NCI-H2227 (cell line): ENCODE results near the gene HAO1.
"Not testable (repeated sequence)": the region's sequence is repeated elsewhere in the genome, so short reads cannot be mapped to it uniquely, and the experiment has no call there.

Experiments used
- DNase-seq: peaks from one replicate; lab custom pipeline; 2025; ENCODE audit not compliant: unreplicated experiment; lab: John Stamatoyannopoulos, UW

Gene HAO1

DNA sequence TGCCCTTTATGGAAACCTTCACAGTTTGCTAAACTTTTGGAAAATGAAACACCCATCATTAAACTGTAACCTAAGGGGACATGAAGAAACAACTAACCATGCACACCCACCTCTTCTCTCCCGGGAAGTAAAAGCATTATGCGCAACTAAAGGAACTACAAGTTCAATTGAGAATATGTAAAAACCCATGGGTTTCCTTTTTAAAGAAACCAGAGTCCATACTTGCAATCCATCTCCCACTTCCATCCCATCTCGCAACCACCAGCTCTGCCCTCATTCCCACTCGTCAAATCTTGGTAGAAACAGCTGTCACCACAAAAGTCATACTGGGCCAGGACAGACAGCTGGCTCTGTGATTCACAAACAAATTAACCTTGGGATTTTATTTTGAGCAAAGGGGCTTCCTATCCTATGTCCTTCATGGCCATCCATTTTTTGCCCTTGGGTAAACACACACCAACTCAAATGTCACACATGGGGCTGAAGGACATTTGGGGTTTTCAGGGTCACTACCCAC lies 81.5 kb downstream of the HAO1 start:
- no peak for DNase-seq

DNA sequence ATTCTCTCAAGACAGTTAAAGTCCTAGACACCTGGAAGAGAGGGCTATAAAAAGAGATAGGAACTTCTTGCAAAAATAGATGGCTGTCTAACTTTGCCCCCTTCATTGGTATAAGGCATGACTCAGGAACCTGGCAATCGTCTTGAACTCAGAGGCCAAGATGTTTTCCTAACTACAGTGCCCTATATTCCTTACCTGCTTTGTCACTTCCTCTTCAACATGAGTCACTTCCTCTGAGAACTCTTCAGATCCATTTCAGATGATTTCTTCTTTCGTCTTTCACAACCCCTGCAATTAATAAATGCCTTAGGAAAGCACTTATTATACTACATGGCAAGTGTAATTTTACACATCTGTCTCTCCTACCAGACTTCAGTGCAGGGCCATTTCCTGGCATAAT lies 83.5 kb downstream of the HAO1 start:
- no peak for DNase-seq

DNA sequence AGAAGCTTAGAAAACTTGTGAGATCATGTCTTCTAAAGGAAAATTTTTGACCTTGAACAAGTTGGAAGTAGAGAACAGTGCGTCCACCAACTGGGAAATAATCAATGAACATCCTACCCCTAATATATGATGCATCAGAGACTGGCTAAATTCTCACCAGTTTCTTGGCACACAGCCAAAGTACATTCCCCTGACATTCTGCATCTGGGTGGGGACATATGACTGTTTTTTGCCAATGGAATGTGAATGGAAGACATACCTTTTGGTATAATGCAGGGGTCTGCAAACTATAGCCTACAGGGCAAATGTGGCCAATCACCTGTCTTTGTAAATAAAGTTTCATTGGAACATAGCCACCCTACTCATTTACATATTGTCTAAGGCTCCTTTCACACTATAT lies 84.7 kb downstream of the HAO1 start:
- no peak for DNase-seq

DNA sequence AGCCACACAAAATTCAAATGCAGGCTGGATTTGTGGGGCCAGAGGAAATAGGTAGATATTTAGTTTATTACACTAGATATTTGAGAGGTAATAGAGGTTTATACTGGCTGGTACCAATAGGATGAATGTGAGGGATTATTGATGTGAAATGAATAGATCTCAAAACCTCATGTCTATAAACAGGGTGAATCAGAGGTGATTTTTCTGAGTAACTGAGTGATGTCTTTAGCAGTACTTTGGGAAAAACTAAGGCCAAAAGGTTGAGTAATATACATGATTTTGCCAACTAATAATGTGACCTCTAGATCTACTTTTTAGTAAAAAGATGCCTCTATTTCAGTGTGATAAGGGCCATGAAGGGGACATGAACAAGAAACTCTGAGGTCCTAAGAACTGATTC lies 86.8 kb downstream of the HAO1 start:
- no peak for DNase-seq

DNA sequence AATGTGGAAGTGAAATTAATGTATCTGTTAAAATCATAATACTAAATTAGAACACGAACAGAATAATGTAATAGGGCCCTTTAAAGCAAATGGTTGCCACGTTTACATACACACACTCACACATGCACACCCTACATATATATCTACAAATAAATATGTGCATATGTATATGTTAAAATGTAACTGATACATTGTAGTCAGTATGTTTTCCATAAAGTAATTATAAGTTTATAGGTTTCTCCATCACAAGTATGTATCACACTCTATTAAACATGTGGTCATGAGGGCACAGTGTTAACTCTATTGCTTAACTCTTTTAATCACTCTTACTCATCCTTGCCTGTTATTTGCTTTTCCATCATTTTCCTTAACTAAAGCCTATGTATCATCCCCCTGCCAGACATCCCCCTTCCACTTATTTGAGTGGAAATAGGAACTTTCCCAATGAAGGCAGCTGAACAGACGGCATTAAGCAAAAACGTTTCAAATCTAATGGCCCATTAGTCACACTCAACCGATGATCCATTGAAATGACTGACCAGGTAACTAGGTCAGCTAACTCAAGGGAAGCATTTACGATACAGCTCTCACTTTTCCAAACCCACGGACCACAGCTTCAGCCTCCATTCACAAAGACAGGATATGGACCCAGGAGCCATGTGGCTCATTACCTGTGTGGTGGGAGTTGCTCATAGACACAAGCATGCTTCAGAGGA lies 89.3 kb downstream of the HAO1 start:
- DNase-seq, result no peak

DNA sequence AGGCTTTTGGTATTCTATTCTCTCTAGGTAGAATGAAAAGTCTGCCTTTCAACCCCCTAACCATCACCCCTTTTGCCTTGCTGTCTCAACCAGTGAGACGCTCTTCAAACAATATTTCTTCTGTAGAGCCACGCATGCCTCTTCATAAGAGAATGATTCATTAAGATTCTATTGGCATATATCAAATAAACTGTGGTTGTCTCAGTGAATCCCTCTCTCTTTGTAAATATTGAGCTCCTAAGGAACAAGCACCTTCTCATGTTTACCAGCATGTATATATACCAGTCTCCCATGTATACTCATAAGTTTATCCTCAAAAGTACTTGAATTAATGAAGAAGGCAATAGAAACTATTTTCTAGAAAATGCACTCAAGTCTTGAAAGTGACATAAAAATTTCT lies 90.6 kb downstream of the HAO1 start:
- no peak for DNase-seq

DNA sequence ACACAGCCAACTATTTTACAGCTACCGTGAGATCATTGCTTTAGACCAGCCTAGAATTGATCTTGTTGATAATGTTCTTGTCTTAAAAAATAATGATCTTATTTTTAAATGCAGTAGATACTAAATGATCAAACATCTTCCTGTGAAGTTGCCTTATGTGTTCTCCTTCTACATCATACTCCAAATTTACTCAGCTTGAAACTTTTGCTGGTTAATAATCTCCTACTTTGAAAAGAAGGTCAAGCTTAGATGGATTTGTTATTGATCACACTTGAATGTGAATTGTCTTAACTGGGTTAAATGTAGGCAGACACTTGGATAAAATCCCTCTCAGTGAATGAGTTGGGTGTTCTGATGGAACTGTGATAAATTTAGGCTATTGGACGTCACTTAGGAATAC lies 91.9 kb downstream of the HAO1 start:
- DNase-seq, result no peak

DNA sequence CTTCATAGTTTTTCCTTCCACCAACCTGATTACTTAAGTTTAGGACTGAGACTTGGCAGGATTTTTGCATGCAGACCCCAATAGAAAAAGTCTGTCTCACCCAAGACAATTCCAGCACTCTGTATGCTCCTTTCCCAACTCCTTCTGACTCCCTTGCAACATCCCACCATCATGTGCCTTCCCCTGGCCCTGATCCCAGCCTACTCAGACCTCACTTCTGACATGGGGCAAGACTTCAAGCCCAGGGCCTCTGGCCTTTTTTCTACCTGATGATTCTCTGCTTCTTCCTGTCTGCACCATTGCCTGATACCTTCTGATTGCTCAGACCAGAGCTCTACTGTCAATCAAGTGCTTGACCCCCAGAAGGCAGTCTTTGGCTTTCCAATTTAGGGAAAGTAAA lies 96.6 kb downstream of the HAO1 start:
- no peak for DNase-seq

DNA sequence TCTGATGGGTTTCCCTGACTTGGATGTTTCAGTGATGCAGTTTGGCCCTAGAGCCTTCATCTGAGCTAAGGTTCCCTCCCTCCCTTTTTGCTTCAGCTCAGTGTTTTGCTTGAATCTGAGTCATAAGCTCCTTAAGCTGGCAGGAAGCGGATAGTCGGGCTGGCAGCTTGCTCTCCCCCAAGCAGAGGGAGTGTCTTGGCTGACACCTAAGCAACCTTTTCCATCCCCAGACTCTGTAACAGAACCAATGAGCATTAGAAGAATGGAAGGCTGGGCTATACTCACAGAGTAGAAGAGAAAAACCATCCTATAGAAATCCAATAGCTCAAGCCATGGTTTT lies 98.3 kb downstream of the HAO1 start:
- no peak for DNase-seq

DNA sequence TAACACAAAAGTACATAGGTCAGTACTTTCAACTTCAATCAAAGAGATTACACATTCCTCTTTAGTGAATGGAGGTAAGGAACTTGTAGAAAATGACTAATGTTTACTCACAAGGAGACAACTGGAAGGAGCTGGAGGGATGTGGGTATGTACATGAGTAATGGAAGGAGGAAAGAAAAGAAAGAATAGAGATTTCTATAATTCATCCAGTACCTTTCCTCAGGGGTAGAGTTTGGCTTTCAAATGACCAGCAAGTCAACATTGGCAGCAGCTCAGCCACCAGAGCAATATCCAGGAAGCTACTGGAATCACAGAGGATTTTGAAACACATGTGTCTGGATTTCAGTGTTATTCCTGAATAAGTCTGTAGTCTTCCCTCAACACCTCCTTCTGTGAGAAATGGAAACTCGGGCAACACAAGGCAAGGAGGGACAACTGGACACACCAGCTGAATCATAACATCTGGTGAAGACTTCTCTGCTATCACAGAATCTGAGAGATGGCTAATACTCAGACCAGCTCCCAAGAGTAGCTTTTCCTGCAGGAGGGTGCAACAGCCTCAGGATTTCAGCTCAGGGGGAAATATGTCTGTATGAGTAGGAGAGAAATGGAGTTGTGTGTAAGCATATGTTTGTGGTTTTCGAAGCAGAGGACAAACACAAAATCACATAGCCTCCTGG lies 98.8 kb downstream of the HAO1 start:
- DNase-seq, result no peak

DNA sequence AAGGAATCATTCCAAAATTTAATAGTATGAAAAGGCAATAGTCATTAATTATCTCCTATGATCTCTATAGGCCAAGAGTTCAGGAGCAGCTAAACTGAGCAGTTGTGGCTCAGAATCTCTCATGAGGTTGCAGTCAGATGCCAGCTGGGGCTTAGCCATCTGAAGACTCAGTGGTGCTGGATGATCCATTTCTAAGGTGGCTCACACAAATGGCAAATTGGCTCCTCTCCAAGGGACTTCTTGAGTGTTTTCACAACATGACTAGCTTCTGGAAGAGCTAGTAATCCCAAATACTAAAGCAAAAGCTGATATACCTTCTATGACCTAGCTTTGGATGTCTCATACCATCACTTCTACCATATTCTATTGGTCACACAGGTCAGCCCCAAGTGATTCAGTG lies 104.2 kb downstream of the HAO1 start:
- no peak for DNase-seq

DNA sequence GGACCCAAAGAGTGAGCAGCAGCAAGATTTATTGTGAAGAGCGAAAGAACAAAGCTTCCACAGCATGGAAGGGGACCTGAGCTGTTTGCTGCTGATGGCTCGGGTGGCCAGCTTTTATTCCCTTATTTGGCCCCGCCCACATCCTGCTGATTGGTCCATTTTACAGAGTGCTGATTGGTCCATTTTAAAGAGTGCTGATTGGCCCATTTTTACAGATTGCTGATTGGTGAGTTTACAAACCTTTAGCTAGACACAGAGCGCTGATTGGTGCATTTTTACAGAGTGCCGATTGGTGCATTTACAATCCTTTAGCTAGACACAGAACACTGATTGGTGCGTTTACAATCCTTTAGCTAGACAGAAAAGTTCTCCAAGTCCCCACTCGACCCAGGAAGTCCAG lies 105.8 kb downstream of the HAO1 start:
- not testable (repeated sequence) for DNase-seq
